Fibroblast of skin of right quadriceps (primary cell): ENCODE measurements around the gene SMIM41.

ENCODE experiments used
- DNase-seq: peaks from one replicate; pipeline ENCODE4 v3.0.0-alpha.2; 2013

Gene SMIM41

DNA sequence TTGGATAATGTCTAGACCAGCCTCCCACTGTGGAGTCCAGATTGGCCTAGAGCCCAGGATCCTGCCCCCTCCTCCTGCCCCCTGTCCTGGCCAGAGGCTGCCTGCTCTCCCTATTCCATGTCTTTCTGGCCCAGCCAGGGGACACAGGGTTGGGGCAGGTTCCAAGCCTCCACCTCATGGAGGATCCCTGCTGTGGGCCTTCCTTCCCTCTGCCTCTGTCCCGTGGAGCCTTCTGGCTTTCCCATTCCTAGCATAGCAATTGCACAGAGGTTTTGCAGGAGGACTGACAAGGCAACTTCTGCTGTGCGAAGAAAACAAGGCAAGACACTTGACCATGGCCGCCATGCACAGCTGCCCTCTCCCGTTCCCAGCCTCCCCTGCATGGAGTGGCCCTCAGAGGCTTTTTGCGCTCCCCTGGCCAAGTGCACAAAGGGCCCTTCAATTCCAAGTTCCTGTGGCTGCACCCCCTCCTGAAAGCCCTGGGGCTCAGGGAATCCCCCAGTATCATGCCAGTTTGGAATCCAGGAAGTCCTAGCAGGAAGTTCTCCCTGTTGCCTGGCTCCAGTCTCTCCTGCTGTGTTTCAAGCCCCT is 70.2 kb downstream of the SMIM41 start:
- no peak for DNase-seq

DNA sequence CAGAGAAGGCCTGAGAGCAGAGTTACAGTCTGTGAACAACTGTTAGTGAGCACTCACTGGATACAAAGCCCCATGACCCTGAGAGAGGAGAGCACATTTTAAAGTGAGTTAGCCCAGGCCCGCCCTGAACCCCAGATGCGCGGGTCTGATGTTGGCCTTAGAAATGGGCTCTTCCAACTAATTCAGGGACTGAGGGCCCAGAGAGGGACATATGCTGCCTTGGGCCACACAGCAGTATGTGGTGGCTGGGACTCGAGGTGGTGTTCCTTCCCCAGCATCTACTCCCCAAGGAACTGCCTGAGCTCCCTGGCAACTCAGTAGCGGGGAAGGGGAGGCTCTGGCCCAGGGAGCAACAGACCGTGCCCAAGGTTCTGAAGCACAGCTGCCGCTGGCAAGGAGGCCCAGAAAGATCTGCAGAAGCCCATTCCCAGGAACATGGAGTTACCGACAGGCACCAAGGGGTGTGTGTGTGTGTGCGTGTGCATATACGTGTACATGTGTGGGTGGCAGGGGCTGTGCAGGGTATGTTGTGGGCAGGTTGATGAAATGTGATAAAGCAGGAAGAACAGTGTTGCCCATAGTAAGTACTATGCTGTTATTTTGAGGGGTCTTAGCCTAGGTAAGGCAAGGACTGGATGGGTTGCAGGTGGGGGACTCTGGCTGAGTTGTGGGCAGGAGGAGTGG is 71.8 kb downstream of the SMIM41 start:
- DNase-seq, result no peak

DNA sequence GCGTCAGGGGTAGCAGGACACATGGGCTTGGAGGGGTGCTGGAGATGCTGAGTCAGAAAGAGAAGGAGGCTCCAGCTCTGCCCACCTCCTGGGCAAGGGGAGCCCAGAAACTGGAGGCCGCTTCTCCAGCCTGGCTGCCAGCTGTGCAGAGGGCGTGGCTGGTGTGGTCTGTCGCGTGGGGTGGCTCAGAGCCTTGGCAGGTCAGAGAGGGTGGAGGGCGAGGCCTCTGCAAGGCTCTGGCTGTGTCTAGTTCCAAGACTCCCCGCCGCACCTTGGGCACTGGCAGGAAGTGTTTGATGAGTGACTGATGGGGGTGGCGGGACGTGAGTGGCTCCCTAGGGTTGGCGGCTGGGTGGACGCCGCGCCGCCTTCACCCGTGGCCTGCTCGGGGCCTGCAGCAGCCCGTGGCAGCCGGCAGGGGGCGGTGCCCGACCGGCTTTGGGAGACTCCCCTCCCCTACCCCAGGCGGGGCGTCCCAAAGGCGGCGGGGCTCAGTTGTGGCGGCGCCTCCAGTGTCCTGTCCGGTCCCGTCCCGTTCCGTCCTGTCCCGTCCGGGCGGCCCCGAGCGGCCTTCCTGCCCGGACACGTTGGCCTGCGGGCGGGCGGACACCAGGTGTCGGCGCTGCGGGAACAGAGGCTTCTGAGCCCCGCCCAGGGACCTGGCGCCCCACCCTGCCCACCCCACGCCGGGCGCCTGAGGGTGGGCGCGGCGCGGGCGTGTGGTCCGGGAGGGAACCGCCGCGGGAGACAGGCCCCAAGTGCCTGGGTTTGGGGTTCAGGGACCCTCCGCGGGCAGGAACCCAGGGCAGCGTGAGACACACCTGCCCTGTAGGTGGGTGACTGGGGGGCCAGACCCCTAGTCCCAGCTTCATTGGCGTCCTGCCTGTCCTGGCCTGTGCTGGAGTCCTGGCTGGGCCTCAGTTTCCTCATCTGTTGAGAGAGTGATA is 72.6 kb downstream of the SMIM41 start:
- peak; percentile 59 for DNase-seq

DNA sequence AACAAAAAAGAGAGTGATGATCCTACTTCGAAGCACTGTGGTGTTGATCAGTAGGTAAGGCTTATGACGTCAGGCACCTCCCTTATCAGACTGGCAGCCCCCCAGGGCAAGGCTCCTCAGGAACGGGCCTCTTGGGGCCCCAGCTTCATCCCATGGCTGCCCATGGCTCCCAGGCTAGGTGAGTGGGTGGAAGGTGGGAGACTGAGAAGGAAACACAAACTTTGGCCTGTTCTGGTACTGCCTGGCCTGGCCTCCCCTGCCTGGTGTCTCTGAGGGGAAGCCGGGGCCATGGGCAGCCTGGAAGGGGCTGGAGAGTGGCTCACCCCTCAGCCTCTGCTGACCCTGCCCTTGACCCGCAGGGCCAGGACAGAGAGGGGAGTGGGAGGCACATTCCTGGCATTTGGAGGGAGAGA is 73.4 kb downstream of the SMIM41 start:
- DNase-seq, result no peak

DNA sequence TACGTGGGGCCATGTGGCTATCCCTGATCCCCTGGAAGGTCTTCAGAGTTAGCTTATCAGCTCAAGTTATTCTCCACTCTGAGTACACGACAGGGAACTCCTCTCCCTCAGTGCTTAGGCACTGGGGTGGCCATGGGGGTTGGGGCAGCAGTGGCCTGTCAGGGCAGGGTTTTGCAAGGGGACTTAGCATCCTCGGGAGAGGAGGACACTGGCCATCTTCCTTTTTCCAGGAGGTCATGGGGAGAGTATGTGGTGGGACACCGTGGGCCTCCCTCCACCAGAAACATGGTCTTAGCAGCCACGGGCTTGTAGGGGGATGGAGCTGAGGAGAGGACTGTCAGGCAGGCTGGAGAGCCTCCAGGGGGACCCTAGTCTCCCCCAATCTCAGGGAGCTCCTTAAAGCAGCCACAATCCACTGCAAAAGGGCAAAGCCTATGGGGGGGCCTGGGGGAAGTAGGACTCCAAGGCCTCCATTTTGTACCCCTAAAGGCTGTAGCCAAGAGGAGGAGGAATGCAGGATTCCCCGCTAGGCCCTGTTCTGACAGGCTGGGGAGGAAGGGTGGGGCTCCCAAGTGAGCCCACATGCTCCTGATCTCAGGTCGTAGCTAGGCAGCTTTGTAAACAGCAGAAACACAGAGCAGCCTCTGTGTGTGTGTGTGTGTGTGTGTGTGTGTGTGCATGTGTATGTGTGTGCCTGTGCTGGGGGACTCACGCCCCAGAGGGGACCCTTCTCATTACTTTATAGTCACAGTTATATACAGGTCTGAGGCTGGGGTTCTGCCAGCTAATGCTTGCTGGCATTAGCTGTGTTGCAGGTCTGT is 75.8 kb downstream of the SMIM41 start:
- peak; percentile 34 for DNase-seq

DNA sequence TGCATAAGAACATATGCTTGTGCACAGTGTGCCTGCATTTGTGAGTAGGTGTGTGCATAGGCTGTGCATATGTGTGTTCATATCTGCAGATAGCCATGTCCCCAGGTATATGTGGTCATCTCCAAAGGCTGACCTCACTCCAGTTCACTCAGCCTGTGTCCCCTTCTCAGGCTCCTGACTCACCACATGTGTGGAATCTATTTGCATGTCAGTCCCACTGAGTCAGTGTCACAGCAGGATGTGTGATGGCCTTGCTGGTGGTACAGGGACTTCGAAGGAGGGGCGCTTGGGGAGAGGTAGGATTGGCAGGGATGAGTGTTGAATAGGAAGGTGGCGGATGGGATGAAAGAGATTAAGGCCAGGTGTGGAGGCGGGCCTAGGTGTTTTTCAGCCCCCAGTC is 76.8 kb downstream of the SMIM41 start:
- no peak for DNase-seq

DNA sequence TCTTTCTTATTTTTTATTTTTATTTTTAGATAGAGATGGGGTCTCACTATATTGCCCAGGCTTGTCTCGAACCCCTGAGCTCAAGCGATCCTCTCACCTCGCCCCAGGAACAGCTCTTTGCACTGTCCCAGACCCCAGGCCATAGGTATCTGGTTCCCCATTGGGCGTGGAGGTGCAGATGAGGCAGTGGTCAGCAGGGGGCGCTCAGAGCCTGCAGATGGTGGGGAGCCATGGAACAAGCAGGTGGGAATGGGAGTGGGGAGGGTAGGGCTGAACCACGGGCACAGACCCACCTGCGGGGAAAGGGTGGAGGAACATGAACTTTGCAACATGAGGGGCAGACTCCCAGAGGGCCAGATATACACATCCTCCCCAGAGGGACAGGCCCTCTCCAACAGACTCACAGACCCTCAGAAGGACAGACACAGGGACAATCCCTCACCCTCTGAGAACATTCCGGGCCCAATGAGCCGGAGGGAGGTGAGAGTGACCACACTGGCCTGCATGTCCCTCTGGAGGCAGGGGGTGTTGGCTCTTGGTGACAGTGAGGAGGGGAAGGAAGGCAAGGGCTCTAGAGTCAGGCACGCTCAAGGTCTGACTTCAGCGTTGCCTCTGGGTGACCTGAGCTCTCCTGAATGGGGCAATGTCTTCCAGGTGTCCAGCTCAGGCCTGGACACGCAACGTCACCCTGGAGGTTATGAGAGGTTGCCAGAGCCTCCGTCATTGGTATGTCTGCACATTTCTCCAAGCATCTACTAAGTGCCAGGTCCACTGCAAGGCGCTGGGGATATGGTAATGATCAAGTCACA is 77.5 kb downstream of the SMIM41 start:
- DNase-seq, result peak; percentile 49

DNA sequence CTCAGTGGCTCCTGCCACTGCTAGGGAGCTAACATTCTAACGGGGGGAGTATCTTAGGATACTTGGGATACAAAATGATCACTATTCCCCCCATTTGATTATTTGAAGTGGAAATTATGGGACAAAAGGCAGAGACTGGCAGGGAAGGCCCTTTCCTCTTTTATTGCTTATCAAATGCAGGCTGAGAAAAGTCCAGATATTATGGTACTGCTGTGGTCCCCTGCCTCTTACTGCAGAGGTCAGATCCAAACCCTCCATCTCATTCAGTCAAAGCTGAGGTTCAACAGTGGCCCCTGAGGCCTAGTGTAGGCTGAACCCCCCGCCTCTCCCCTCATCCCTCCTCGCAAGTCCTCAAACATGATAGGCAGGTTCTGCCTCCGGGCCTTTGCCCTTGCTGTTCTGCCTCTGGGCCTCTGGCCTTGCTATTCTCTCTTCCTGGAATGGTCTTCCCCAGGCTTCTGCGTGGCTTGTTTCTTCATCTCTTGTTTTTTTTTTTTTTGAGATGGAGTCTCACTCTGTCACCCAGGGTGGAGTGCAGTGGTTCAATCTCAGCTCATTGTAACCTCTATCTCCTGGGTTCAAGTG is 78.2 kb downstream of the SMIM41 start:
- no peak for DNase-seq
